Effector memory CD4-positive, alpha-beta T cell (primary cell): ENCODE measurements around the gene PHYKPL.
A peak's percentile ranks its signal among the peaks of the same experiment; 100 is the strongest.

Experiments
- DNase-seq, 3 donors: peaks; one replicate each; pipeline ENCODE4 v3.0.0-alpha.2; 2020
- H3K27ac ChIP-seq: 2 replicates; pipeline ENCODE4 v1.7.0; 2013; ENCODE audit warnings: mild to moderate bottlenecking, low read length, moderate library complexity; ENCODE audit not compliant: insufficient read depth, poor library complexity, severe bottlenecking
- H3K27me3 ChIP-seq: replicated peaks from 2 replicates; pipeline ENCODE4 v1.7.0; 2013; ENCODE audit warnings: mild to moderate bottlenecking, low read length; ENCODE audit not compliant: insufficient read depth, control insufficient read depth, poor library complexity, severe bottlenecking
- H3K36me3 ChIP-seq: 2 replicates; pipeline ENCODE4 v1.7.0; 2013; ENCODE audit warnings: mild to moderate bottlenecking, low read length, moderate library complexity; ENCODE audit not compliant: control insufficient read depth, insufficient read depth
- H3K4me1 ChIP-seq: 2 replicates; pipeline ENCODE4 v1.7.0; 2013; ENCODE audit warnings: low read length, mild to moderate bottlenecking; ENCODE audit not compliant: control insufficient read depth, insufficient read depth, poor library complexity, severe bottlenecking
- H3K4me3 ChIP-seq: 2 replicates; pipeline ENCODE4 v1.7.0; 2013; ENCODE audit warnings: low read length, low read depth, mild to moderate bottlenecking; ENCODE audit not compliant: insufficient read depth, poor library complexity, severe bottlenecking
- H3K9me3 ChIP-seq: 2 replicates; pipeline ENCODE4 v1.7.0; 2013; ENCODE audit warnings: mild to moderate bottlenecking, low read length, moderate library complexity; ENCODE audit not compliant: control insufficient read depth
- total RNA-seq, 3 donors: gene quantifications; one replicate each; lab custom pipeline; 2026; lab: John Stamatoyannopoulos, UW

Gene PHYKPL
- total RNA-seq, result 86.1 to 147 (median 94.6) reads per million in 3 donors

DNA sequence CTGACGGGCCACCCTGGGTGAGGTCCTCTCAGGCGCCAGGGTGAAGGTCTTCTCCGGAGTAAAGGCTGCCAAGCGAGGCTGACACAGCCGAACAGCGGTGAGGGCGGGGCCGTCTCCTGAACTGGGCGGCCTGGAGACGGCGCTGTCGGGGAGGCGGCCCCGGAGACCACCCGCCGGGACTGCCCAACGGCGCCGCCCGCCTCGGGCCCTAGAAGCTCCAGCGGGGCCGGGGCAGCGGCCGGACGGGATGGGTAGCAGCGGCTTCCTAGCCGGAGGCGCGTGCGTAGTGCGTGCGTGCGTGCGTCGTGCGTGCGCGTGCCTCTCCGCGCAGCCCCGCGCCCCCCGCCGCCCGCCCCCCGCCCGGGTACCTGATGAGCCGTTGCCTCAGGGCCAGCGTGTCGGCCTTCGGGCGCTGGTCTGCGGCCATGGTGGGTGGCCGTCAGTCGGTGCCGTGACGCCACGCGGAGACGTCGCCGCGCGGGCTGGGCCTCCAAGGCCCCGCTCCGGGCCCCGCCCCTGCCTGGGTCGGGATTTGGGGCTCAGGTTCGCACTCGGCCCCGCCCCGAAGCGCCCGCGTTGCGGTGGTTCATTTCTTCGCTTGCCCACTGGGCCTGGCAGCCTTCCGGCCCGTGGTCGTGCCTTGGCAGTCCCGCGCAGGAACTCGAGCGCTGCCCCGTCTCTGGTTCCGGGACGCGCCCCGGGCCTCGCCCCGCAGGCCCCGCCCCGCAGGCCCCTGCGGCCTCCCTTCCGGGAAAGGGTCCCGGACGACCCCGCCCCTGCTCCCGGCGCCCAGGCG, at the start of gene PHYKPL:
PHYKPL (minus strand) TSS at position 679 of the 796 bp plus-strand sequence; CDS start at position 427, 252 bp downstream.
- Histone ChIP-seq H3K4me3 (peak within 1 kb of the TSS; percentile 82), H3K36me3 (peaks cover 24% of the 10 kb centered on the region), H3K4me1 (peaks cover 34% of the 10 kb centered on the region), H3K9me3 (no peaks in the 10 kb centered on the region), H3K27ac (peak within 1 kb of the TSS; percentile 82), H3K27me3 (no peaks in the 10 kb centered on the region)
- peak; percentile 44 to 60 (median 58) for DNase-seq

DNA sequence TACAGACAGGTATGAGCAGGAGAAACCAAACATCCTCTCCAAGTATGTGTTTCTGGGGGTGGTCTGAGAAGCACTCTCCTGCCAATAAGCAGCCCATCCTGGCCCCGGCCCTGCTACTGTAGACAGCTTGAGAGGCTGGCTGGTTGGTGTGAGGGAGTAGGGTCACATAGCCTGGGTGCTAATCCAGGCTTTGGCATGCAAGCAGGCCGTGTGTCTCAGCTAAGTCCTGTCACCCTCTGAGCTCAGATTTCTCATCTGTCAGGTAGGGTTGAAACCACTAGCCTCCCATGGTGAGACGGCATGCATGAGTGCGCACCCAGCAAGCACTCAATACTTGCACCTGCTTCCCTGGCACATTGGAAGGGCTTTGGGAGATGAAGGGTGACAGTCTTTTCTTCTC, 49.8 kb upstream of the PHYKPL start:
- Histone ChIP-seq H3K27ac (no peak overlapping the region), H3K36me3 (no peaks in the 10 kb centered on the region), H3K27me3 (peaks cover 7% of the 10 kb centered on the region), H3K4me3 (no peak overlapping the region), H3K9me3 (peaks cover 4% of the 10 kb centered on the region), H3K4me1 (no peaks in the 10 kb centered on the region)
- DNase-seq, result no peak

DNA sequence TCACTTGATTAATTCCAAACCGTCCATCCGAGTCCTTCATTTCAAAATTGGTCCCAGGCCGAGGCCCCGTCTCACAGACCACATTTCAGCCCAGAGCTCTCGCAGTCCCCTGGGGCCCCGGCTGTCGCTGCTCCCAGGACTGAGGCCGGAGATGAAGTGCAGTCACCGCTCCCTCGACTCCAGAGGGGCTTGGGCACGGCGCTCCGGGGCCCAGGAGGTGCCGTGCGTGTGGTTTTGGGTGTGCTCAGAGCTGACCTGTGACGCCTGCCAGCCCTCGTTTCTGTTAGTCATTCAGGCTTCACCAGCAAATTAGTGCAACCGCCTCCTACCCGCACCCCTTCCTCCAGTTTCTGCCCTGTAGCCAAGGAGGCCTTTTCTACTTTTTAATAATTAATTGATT, 48.7 kb upstream of the PHYKPL start:
- Histone ChIP-seq H3K36me3 (no peaks in the 10 kb centered on the region), H3K4me1 (no peaks in the 10 kb centered on the region), H3K9me3 (peaks cover 4% of the 10 kb centered on the region), H3K27ac (no peak overlapping the region), H3K4me3 (no peak overlapping the region), H3K27me3 (peaks cover 7% of the 10 kb centered on the region)
- DNase-seq, result no peak

DNA sequence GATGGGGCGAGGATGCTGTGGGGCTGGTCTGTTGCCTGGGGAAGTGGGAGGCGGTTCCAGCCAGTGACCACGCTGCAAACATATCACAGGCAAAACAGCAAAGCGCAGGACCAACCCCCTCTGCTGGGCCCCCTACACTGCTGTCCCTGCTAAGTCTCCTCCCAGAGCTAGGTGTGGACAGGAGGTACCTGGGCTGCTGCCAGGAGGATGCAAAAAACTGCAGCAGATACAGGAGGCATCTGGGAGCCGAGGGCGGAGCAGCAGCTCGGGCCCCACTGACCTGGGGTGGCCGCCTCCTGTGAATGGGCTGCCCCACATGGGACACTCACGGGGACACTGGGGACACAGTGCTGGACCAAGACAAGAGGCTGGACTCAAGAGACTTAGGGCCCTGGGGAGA, 48.0 kb upstream of the PHYKPL start:
- Histone ChIP-seq H3K36me3 (no peaks in the 10 kb centered on the region), H3K9me3 (peaks cover 4% of the 10 kb centered on the region)

DNA sequence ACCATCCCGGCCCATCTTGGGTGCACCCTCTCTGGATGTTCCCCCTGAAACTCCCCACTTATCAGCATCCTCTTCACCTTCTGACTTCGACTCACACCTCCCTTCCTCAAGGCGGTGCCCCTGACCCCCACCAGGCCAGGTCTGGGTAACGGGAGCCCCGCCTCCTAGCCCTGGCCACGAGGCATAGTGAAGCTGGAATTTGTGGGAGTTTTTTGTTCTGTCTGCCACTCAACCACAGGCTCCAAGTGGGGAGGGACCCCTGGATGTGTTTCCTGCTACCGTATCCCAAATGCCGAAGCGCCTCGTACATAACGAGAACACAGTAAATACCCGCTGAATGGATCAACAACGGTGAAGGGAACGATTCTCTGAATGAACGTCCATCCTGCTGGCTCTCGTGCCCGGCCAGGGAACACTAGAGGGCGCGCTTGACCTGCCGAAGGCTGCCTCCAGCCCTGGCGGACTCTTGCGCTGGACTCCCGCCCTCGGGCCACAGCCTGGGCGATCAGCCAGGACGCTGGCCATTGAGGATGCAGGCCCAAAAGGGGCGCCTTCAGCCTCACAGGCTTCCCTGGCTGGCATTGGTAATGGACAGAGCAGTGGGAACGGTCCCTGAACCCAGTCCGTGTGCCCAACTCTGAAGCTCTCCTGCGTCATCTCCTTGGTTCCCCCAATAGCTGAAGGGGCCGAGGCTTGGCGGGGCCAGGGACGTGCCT, 47.3 kb upstream of the PHYKPL start:
- DNase-seq, result peak in 1 of 3 donors; percentile 8
- Histone ChIP-seq H3K27ac (no peak overlapping the region), H3K4me1 (no peaks in the 10 kb centered on the region), H3K36me3 (no peaks in the 10 kb centered on the region), H3K4me3 (no peak overlapping the region), H3K27me3 (peaks cover 7% of the 10 kb centered on the region), H3K9me3 (peaks cover 4% of the 10 kb centered on the region)

More for the DNA sequence above, 48.0 kb upstream of the PHYKPL start:
- Histone ChIP-seq H3K4me3 (no peak overlapping the region), H3K27me3 (peaks cover 7% of the 10 kb centered on the region), H3K4me1 (no peaks in the 10 kb centered on the region), H3K27ac (no peak overlapping the region)
- no peak for DNase-seq

DNA sequence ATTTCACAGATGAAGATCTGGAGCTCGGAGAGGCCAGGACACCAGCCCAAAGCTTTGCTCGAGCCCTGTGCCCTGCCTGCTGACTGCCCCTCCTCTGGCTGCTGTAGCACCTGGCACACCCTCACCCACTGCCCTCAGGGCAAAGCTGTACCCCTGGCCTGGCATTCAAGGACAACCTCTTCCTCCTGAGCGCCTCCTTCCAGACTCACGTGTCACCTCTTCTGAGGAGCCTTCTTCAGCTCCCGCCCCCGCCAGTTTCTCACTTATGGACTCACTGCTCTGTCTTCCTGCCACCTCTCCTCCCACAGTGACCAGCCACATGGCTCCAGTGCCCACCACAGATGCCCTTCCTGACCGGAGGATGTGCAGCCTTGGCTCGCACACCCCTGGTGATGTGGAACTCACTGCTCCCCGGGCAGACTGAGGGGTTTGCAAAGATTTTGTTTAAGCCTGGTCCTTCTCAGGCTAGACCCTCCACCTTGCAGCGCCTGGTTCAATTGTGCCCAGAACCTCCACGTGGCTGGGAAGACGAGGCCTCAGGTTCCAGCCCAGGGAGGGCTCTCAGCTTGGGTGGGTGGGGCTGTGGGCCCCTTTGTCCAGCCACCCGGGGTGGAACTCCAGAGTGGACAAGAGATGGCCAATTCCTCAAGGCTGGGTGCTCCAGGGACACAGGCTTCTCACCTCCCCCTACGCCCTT, 46.6 kb upstream of the PHYKPL start:
- DNase-seq, result no peak
- no peaks in the 10 kb centered on the region for H3K36me3 ChIP-seq
- H3K4me1 ChIP-seq, result no peaks in the 10 kb centered on the region
- peaks cover 7% of the 10 kb centered on the region for H3K27me3 ChIP-seq
- H3K9me3 ChIP-seq, result peaks cover 4% of the 10 kb centered on the region
- no peak overlapping the region for H3K4me3 ChIP-seq
- no peak overlapping the region for H3K27ac ChIP-seq

DNA sequence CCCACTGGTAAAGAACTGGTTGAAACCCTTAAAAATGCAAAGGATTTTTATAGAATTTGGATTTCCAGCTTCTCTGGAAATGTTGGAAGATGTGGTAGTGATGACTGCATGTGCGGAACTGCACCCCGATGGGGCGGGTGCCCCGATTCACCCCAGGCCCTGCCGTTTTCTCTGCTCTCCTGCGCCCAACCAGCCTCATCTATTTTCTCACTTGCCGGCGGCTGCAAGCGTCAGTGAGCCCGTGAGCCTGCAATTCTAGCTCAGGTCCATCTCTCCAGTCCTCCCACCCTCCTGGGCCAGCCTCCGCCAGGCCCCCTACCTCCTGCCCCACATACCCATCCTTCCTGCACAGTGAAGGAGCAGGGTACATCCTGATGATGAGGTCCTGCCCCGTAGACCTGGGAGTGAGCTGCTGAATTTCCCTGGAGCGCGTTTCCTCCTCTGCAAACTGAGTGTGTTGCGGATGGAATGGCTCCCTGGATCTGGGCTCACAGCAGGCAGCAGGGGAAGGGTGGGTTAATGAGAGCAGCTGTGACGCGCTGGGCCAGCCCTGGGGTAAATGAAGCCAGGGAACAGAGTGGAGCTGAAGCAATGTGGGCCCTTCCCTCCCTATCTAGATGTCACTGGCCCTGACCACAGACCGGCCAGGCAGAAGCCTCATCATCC, 45.9 kb upstream of the PHYKPL start:
- no peaks in the 10 kb centered on the region for H3K4me1 ChIP-seq
- H3K9me3 ChIP-seq, result no peaks in the 10 kb centered on the region
- no peak overlapping the region for H3K27ac ChIP-seq
- no peak for DNase-seq
- H3K4me3 ChIP-seq, result no peak overlapping the region
- H3K27me3 ChIP-seq, result peaks cover 7% of the 10 kb centered on the region
- no peaks in the 10 kb centered on the region for H3K36me3 ChIP-seq

DNA sequence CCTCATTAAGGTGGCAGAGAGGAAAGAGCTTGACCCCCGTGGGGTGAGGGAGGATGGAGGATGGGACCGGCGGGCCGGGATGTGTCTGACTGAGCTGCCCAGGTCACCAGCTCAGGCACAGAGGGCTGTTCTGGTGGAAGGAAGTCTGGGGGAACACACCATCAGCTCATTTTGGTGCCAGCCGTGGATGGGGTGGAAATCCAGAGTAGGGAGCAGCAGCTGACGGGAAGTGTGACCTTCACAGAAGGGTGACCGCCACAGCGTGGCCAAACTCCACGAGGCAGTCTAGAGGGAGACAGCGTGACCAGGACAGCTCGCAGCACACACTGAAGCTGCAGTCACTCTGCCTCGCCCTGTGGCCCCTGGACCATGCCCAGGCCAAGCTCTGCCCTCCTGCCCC, 45.3 kb upstream of the PHYKPL start:
- DNase-seq, result no peak
- Histone ChIP-seq H3K4me3 (no peak overlapping the region), H3K36me3 (no peaks in the 10 kb centered on the region), H3K9me3 (no peaks in the 10 kb centered on the region), H3K27ac (no peak overlapping the region), H3K4me1 (no peaks in the 10 kb centered on the region), H3K27me3 (peaks cover 7% of the 10 kb centered on the region)

DNA sequence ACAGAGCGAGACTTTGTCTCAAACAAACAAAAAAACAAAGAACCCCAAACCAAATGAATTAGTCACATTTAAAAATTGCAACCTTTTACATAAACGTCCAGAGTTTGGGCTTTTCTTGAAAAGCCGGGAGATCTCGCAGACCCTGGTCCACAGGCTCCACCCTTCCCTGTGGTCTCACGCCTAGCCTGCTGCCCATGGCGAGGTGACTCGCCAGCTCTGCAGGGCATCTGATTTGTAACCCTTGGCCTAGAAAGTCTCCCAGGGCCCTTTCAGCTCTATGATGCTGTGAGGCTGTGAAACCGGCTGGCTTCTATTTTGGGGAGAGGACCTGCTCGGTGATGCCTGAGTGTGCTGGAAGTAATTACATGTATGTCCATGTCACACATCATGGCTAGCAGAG, 44.7 kb upstream of the PHYKPL start:
- Histone ChIP-seq H3K27me3 (peaks cover 7% of the 10 kb centered on the region), H3K36me3 (no peaks in the 10 kb centered on the region), H3K4me3 (no peak overlapping the region), H3K9me3 (no peaks in the 10 kb centered on the region), H3K4me1 (no peaks in the 10 kb centered on the region), H3K27ac (no peak overlapping the region)
- no peak for DNase-seq
